Measurements from ENCODE around the gene TMEM92. TPM values are rescaled to one million over a fixed set of nuclear protein-coding genes. Genes with fewer than 3 reads are reported as not detected.

The TMEM92 gene
- total RNA-seq: not detected

- Mint-ChIP-seq H3K36me3 (ENCODE audit: low read depth) (no peaks in the 10 kb centered on the region), H3K27me3 (ENCODE audit: low read depth) (peaks cover 31% of the 10 kb centered on the region), H3K9me3 (ENCODE audit: insufficient read depth) (no peaks in the 10 kb centered on the region), H3K27ac (no peak within 1 kb of the TSS), H3K4me1 (ENCODE audit: low read depth) (peaks cover 19% of the 10 kb centered on the region), H3K4me3 (no peak within 1 kb of the TSS)
- ChIA-PET CTCF (interaction anchor here (0.6 to 12.6 kb wide), 16 partner anchors 8 to 180 kb away, joined by 3 to 191 read pairs (median 4); partner anchors contain the start of gene COL1A1), POLR2A (no interaction called here)
- ATAC-seq: no peak
- no peak for DNase-seq
Measured at GRCh38 chr17:50274142-50274896, at the start of gene TMEM92. TSS of gene TMEM92 (plus strand) at chr17:50274466. CDS start at chr17:50274502, 36 bp downstream.

- no peak for ATAC-seq
- no peak overlapping the region for H3K27ac Mint-ChIP-seq
- CTCF ChIA-PET: no interaction called here
- peaks cover 16% of the 10 kb centered on the region for H3K4me1 Mint-ChIP-seq (ENCODE audit: low read depth)
- no peak for DNase-seq
- no peak overlapping the region for H3K4me3 Mint-ChIP-seq
- peaks cover 14% of the 10 kb centered on the region for H3K27me3 Mint-ChIP-seq (ENCODE audit: low read depth)
- POLR2A ChIA-PET: no interaction called here
- H3K9me3 Mint-ChIP-seq (ENCODE audit: insufficient read depth): peaks cover 8% of the 10 kb centered on the region
- no peaks in the 10 kb centered on the region for H3K36me3 Mint-ChIP-seq (ENCODE audit: low read depth)
Measured at GRCh38 chr17:50225701-50226240, 48.5 kb upstream of the TMEM92 start.

GRCh38 chr17:50234581-50234980 lies 39.7 kb upstream of the TMEM92 start:
- Mint-ChIP-seq H3K9me3 (ENCODE audit: insufficient read depth) (no peaks in the 10 kb centered on the region), H3K27me3 (ENCODE audit: low read depth) (peaks cover 41% of the 10 kb centered on the region), H3K4me3 (no peak overlapping the region)

GRCh38 chr17:50237901-50238300 lies 36.4 kb upstream of the TMEM92 start:
- Mint-ChIP-seq H3K4me1 (ENCODE audit: low read depth) (no peaks in the 10 kb centered on the region), H3K27ac (no peak overlapping the region), H3K27me3 (ENCODE audit: low read depth) (peaks cover 38% of the 10 kb centered on the region), H3K9me3 (ENCODE audit: insufficient read depth) (no peaks in the 10 kb centered on the region), H3K36me3 (ENCODE audit: low read depth) (no peaks in the 10 kb centered on the region), H3K4me3 (no peak overlapping the region)
- DNase-seq: no peak
- no peak for ATAC-seq
- CTCF ChIA-PET: interaction anchor here (1.0 to 2.6 kb wide), 2 partner anchors 32 to 37 kb away, joined by 3 to 8 read pairs; no protein-coding TSS in a partner anchor
- POLR2A ChIA-PET: no interaction called here

More at GRCh38 chr17:50234581-50234980, 39.7 kb upstream of the TMEM92 start:
- DNase-seq (no peak), ATAC-seq (no peak)
- Mint-ChIP-seq H3K27ac (no peak overlapping the region), H3K36me3 (ENCODE audit: low read depth) (no peaks in the 10 kb centered on the region), H3K4me1 (ENCODE audit: low read depth) (no peaks in the 10 kb centered on the region)
- CTCF ChIA-PET: interaction anchor here (1.4 kb wide), 1 partner anchor 237 kb away, joined by 3 read pairs; no protein-coding TSS in a partner anchor
- POLR2A ChIA-PET: no interaction called here

GRCh38 chr17:50238601-50239280 lies 35.5 kb upstream of the TMEM92 start:
- Mint-ChIP-seq H3K36me3 (ENCODE audit: low read depth) (no peaks in the 10 kb centered on the region), H3K27me3 (ENCODE audit: low read depth) (peaks cover 33% of the 10 kb centered on the region), H3K9me3 (ENCODE audit: insufficient read depth) (no peaks in the 10 kb centered on the region), H3K27ac (no peak overlapping the region), H3K4me3 (no peak overlapping the region), H3K4me1 (ENCODE audit: low read depth) (no peaks in the 10 kb centered on the region)
- no peak for ATAC-seq
- POLR2A ChIA-PET: no interaction called here
- CTCF ChIA-PET: interaction anchor here (2.6 kb wide), 1 partner anchor 38 kb away, joined by 8 read pairs; no protein-coding TSS in a partner anchor
- DNase-seq: no peak

GRCh38 chr17:50239937-50240336 lies 34.3 kb upstream of the TMEM92 start:
- Mint-ChIP-seq H3K27me3 (ENCODE audit: low read depth) (peaks cover 32% of the 10 kb centered on the region), H3K9me3 (ENCODE audit: insufficient read depth) (no peaks in the 10 kb centered on the region), H3K4me1 (ENCODE audit: low read depth) (no peaks in the 10 kb centered on the region), H3K4me3 (no peak overlapping the region), H3K27ac (no peak overlapping the region), H3K36me3 (ENCODE audit: low read depth) (no peaks in the 10 kb centered on the region)
- ChIA-PET CTCF (no interaction called here), POLR2A (no interaction called here)
- no peak for DNase-seq
- no peak for ATAC-seq

- Mint-ChIP-seq H3K27ac (no peak overlapping the region), H3K36me3 (ENCODE audit: low read depth) (no peaks in the 10 kb centered on the region), H3K9me3 (ENCODE audit: insufficient read depth) (no peaks in the 10 kb centered on the region), H3K4me3 (no peak overlapping the region), H3K4me1 (ENCODE audit: low read depth) (no peaks in the 10 kb centered on the region), H3K27me3 (ENCODE audit: low read depth) (peaks cover 29% of the 10 kb centered on the region)
- DNase-seq (no peak), ATAC-seq (no peak)
- ChIA-PET CTCF (interaction anchor here (0.8 kb wide), 1 partner anchor 41 kb away, joined by 3 read pairs; no protein-coding TSS in a partner anchor), POLR2A (no interaction called here)
Measured at GRCh38 chr17:50240851-50241250, 33.4 kb upstream of the TMEM92 start.

- Mint-ChIP-seq H3K4me3 (no peak overlapping the region), H3K27ac (no peak overlapping the region), H3K9me3 (ENCODE audit: insufficient read depth) (no peaks in the 10 kb centered on the region), H3K4me1 (ENCODE audit: low read depth) (no peaks in the 10 kb centered on the region), H3K36me3 (ENCODE audit: low read depth) (no peaks in the 10 kb centered on the region), H3K27me3 (ENCODE audit: low read depth) (peaks cover 29% of the 10 kb centered on the region)
- DNase-seq (no peak), ATAC-seq (no peak)
- ChIA-PET CTCF (no interaction called here), POLR2A (no interaction called here)
Measured at GRCh38 chr17:50241431-50241830, 32.8 kb upstream of the TMEM92 start.

GRCh38 chr17:50244771-50245170 lies 29.5 kb upstream of the TMEM92 start:
- H3K4me3 Mint-ChIP-seq: no peak overlapping the region
- DNase-seq (no peak), ATAC-seq (no peak)
- POLR2A ChIA-PET: interaction anchor here (0.6 kb wide), 1 partner anchor 173 kb away, joined by 3 read pairs; no protein-coding TSS in a partner anchor
- no peak overlapping the region for H3K27ac Mint-ChIP-seq
- H3K9me3 Mint-ChIP-seq (ENCODE audit: insufficient read depth): peaks cover 8% of the 10 kb centered on the region
- no peaks in the 10 kb centered on the region for H3K36me3 Mint-ChIP-seq (ENCODE audit: low read depth)
- CTCF ChIA-PET: no interaction called here
- H3K27me3 Mint-ChIP-seq (ENCODE audit: low read depth): peaks cover 30% of the 10 kb centered on the region
- no peaks in the 10 kb centered on the region for H3K4me1 Mint-ChIP-seq (ENCODE audit: low read depth)

GRCh38 chr17:50248255-50248654 lies 26.0 kb upstream of the TMEM92 start:
- Mint-ChIP-seq H3K27me3 (ENCODE audit: low read depth) (peaks cover 29% of the 10 kb centered on the region), H3K9me3 (ENCODE audit: insufficient read depth) (peaks cover 8% of the 10 kb centered on the region), H3K27ac (no peak overlapping the region), H3K4me1 (ENCODE audit: low read depth) (no peaks in the 10 kb centered on the region), H3K4me3 (no peak overlapping the region), H3K36me3 (ENCODE audit: low read depth) (no peaks in the 10 kb centered on the region)
- POLR2A ChIA-PET: no interaction called here
- CTCF ChIA-PET: no interaction called here
- ATAC-seq (no peak), DNase-seq (no peak)

- DNase-seq (no peak), ATAC-seq (no peak)
- POLR2A ChIA-PET: no interaction called here
- Mint-ChIP-seq H3K27ac (no peak overlapping the region), H3K4me3 (no peak overlapping the region), H3K4me1 (ENCODE audit: low read depth) (no peaks in the 10 kb centered on the region), H3K27me3 (ENCODE audit: low read depth) (peaks cover 32% of the 10 kb centered on the region), H3K9me3 (ENCODE audit: insufficient read depth) (peaks cover 8% of the 10 kb centered on the region), H3K36me3 (ENCODE audit: low read depth) (no peaks in the 10 kb centered on the region)
- CTCF ChIA-PET: interaction anchor here (0.7 to 1.4 kb wide), 4 partner anchors 9 to 81 kb away, joined by 3 to 4 read pairs (median 4); no protein-coding TSS in a partner anchor
Measured at GRCh38 chr17:50252781-50253180, 21.5 kb upstream of the TMEM92 start.

Data from activated CD8-positive, alpha-beta T cell treated with anti-CD3 and anti-CD28 coated beads, Interleukin-2, amount 10 ng/mL, durations not matched to agents 7 days and 5 days (primary cell).